ENCODE results near the gene TRIM41.
"Not testable (repeated sequence)": the region's sequence is repeated elsewhere in the genome, so short reads cannot be mapped to it uniquely, and the experiment has no call there.

The TRIM41 gene

DNA sequence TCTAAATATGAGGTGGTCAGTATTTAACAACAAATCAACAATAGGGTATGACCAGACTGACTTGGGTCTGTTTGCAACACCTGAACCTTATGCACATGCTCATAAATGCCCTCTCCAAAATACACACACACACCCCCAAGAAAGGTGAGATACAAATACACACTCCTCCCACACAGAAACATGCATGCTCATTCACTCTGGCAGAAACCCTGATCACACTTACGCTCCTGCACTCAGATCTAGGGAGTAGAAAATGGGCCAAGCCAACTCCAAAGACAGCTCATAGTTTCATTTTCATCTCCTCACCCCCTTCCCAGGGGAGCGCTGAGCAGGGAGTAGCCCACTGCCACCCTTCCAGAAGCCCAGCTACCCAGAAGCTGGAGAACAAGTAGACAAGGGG lies 29.4 kb upstream of the TRIM41 start:
- DNase-seq: no peak

GRCh38 chr5:181194489-181195248 lies 28.4 kb upstream of the TRIM41 start:
- DNase-seq: no peak

DNA sequence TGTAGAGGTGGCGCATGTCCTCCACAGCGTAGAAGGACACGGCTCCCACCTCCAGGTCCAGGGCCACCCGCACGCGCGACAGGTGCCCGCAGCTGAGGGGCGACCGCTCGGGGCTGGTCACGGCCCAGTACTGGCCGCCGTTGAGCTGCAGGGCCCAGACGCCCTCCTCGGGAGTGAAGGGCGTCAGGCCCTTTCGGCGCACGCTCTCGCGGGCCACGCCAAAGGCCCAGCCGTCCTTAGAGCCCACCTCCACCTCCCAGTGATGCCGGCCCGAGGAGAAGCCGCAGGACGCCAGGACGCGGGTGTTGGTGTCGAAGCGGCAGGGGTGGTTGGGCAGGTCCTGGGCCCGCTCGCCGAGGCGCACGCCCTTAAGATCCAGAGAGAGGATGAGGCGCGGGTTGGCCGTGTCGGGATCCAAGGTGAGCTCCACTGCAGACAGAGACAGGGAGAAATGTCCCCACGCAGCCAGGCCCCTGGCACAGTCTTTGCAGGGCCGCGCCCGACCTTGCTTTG lies 27.8 kb upstream of the TRIM41 start:
- no peak for DNase-seq

- DNase-seq: no peak
These were observed 25.6 kb upstream of the TRIM41 start for GRCh38 chr5:181197326-181197951.

- no peak for DNase-seq
These were observed 24.9 kb upstream of the TRIM41 start for GRCh38 chr5:181198106-181198685.

GRCh38 chr5:181198905-181199519 lies 24.1 kb upstream of the TRIM41 start:
- no peak for DNase-seq

- DNase-seq: no peak
These were observed 23.0 kb upstream of the TRIM41 start for GRCh38 chr5:181199881-181200638.

DNA sequence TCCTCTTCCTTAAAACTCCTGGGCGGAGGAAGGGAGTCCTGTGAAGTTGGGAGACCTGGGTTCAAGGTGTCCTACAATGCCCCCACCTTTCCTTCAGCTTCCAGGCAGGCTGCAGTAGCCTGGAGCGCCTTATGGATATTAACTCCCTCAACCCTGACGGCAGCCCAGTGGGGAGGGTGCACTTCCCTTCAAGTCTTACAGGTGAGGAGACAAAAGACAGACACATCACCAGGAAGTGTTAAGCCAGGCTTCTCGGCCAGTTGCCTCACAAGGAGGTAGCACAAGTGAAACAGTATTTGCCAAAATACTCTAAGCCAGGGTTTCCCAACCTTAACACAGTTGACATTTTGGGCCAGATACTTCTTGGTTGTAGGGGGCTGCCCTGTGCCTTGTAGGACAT lies 22.3 kb upstream of the TRIM41 start:
- DNase-seq: no peak

DNA sequence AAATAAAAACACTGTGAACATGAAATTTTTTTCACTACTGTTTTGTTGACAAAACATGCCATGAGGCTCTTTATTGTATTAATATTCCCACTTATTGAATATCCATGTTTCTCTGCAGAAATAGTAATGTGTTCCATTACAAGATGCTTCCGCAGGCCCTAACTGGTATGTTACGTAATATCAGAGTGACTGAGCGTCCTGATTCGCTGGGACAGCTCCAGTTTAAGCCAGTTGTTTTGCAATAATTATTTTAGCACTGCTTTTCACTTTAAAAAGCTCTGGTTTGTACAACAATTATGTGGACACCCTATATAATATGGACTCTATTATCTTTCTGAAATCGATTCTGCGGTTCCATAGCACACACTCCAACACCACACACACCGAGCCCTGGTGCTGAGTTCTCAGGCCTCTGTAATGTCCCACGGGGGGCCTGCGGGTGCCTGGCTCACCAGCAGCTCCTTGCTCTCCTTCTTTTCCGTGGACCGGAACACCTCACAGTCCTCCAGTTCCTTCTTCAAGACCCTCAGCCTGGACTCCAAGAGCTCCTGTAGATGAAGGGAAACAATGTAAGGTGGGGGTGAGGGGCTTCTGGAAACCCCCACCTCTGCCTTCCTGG lies 19.9 kb upstream of the TRIM41 start:
- no peak for DNase-seq

DNA sequence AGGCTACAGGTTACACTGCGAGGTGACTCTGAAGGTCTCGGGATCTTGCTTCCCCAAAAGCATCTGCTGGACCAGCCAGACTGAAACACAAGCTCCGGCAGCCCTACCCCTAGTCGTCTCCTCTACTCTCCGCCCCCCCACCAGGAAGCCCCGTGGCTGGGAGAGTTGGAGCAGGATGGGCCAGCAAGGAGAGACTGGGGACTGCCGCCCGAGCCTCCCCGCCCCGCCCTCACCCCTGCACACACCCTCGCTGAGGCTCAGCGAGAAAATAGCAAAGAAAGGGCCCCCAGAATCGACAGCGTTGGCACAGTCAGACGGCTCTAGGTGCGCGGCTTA lies 19.3 kb upstream of the TRIM41 start:
- DNase-seq: no peak

GRCh38 chr5:181204113-181204825 lies 18.8 kb upstream of the TRIM41 start:
- peak; percentile 35 for DNase-seq

GRCh38 chr5:181204826-181205760 lies 18.0 kb upstream of the TRIM41 start, which contains the start of gene TRIM7:
Gene TRIM7, minus strand, starts transcription at chr5:181205196. Its CDS starts 86 bp downstream, at chr5:181205110.
- peak; percentile 21 for DNase-seq

GRCh38 chr5:181205761-181206649 lies 17.1 kb upstream of the TRIM41 start:
- peak; percentile 52 for DNase-seq

DNA sequence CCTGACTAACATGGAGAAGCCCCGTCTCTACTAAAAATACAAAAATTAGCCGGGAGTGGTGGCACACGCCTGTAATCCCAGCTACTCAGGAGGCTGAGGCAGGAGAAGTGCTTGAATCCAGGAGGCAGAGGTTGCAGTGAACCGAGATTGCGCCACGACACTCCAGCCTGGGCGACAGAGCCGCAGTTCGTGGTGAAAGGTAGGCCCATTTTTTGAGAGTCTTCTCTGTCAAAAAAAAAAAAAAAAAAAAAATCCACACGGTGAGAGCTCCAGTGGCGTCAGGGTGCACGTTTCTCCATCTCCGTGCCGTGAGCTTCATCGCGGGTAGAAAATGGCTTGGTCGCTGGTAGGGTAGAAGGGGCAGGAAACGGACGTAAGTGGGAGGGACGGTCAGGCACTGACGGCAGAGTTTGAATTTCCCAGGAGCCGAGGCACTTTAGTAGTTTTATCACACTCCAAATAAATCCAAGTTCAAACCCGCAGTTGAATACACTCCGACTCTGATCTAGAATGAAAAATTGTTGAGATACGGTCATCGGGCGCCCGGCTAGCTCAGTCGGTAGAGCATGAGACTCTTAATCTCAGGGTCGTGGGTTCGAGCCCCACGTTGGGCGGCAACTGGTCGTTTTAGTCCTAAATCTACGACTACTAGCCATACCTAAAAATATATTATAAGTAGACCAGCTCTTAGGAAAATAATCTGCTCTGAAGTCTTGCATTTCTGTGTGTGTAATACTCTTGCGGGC lies 15.7 kb upstream of the TRIM41 start:
- DNase-seq: peak; percentile 81

- no peak for DNase-seq
These were observed 15.2 kb upstream of the TRIM41 start for GRCh38 chr5:181207960-181208253.

DNA sequence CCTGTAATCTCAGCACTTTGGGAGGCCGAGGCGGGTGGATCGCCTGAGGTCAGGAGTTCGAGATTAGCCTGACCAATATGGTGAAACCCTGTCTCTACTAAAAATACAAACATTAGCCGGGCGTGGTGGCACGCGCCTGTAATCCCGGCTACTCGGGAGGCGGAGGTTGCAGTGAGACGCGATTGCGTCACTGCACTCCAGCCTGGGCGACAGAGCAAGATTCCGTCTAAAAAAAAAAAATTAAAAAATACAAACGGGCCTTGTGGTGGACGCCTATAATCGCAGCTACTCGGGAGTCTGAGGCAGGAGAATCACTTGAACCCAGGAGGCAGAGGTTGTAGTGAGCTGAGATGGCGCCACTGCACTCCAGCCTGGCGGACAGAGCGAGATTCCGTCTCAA lies 14.1 kb upstream of the TRIM41 start:
- DNase-seq: not testable (repeated sequence)

DNA sequence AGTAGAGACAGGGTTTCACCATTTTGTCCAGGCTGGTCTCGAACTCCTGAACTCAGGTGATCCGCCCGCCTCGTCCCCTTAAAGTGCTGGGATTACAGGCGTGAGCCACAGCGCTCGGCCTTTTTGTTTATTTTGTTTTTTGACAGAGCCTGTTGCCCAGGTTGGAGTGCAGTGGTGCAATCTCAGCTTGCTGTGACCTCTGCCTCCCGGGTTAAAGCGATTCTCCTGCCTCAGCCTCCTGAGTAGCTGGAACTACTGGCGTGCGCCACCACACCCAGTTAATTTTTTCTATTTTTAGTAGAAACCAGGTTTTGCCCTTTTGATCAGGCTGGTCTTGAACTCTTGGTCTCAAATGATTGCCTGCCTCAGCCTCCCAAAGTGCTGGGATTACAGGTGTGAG lies 12.9 kb upstream of the TRIM41 start:
- DNase-seq: not testable (repeated sequence)

DNA sequence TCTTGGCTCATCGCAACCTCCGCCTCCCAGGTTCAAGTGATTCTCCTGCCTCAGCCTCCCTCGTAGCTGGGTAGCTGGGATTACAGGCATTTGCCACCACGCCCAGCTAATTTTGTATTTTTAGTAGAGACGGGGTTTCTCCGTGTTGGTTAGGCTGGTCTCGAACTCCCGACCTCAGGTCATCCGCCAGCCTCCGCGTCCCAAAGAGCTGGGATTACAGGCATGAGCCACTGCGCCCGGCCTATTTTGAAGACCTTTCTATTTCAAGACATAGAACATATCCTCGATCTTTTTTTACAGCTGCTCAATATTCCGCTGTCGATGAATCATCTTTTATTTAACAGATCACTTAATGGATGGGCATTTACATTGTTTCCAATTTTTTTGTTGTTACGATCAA lies 12.4 kb upstream of the TRIM41 start:
- not testable (repeated sequence) for DNase-seq

- DNase-seq: peak; percentile 43
These were observed 11.9 kb upstream of the TRIM41 start for GRCh38 chr5:181211208-181211607.
